Femur (tissue), 1 donor: ENCODE data around the gene MORN1.

Source experiments
- DNase-seq: peaks from one replicate; pipeline ENCODE4 v3.0.0-alpha.2; 2017

The MORN1 gene

DNA sequence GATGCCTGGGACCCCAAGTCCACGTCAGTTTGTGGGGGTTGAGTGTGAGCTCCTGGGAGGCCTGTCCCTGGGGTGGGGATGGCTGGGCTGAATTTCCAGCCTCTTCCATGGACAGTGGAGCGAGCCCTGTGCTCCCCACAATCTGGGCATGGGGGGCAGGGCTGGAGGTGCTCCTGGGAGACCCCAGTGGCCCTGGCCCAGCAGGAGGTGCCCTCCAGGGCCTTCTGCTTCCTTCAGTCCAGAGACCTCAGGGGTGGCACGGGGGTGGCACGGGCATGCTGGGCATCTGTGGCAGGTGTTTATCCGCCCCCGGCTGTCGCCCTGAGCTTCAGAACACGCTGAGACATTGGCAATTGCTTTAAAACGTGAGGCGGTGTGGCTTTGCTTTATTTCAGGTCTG lies 40.9 kb downstream of the MORN1 start:
- peak; percentile 17 for DNase-seq

GRCh38 chr1:2349806-2350205 lies 41.5 kb downstream of the MORN1 start:
- DNase-seq, result no peak

DNA sequence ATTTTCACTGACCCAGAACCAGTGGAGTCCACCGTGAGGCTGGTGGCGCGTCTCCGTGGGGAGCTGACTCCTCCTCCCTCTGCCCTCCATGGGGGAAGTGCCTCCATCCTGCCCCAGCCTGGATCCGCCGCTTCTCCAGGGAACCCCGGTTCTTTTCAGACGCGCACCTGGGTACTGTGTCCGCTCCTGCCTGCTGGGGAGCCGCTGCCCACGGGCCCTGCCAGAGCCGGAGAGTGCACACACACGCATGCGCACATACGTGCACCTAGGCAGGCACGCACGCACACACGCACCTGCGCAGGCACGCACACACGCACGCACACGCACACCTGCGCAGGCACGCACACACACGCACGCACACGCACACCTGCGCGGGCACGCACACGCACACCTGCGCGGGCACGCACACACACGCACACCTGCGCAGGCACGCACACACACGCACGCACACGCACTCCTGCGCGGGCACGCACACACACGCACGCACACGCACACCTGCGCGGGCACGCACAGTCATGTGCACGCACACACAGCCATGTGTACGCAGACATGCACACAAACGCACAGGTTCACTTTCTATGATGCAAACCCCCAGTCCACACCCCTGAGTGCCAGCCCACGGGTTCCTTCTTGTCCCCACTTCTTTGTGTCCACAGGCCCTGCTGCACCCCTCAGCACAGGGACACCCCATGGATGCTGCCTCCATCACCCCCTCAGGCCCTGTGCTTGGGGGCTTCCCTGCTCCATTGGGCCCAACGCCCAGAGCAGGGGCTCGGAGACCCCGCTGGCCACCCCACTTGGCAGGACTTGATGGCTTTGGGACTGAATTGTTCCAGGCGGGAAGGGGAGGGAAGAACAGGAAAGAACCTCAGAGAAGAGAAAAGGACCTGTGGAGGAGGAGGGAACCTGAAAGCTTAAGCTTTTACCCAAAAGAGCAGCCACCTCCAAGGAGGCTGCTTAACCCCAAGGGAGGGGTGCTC lies 42.7 kb downstream of the MORN1 start:
- DNase-seq, result no peak

GRCh38 chr1:2347896-2348295 lies 43.5 kb downstream of the MORN1 start:
- no peak for DNase-seq

- no peak for DNase-seq
These were observed 44.0 kb downstream of the MORN1 start for GRCh38 chr1:2347409-2347785.

DNA sequence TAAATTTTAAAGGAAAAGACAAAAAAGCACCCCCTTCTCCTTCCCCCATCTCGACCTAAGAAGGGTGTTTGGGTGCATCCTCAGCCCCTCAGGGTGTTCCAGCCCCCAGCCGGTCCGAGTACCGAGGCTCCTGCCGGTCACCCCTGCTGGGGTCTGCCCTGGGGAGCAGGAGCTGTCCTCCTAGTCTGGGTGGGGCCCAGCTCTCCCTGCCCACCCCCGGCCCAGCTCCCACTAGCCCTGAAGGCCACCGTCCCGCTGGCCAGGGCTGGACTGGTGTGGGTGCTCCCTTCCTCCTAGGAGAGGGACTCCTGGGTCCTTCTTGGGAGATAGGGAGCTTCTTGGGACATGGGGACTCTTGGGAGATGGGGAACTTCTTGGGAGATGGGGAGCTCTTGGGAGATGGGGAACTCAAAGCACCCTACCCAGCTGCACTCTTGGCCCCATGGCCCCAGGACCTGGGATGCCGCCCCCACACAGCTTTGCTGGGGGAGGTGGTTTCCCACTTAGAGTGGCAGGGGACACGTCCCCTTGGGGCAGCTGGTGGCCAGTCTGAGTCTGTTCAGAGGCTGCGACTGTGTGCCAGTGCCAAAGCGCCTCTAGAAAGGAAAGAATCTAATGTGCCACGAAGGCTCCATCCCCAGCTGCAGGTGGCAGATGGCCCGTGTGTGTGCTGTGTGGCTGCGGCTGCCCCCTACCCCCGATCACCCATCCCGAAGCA lies 44.5 kb downstream of the MORN1 start:
- DNase-seq, result no peak

GRCh38 chr1:2345297-2346075 lies 45.9 kb downstream of the MORN1 start:
- DNase-seq, result peak; percentile 15

GRCh38 chr1:2344744-2345296 lies 46.5 kb downstream of the MORN1 start:
- peak; percentile 21 for DNase-seq

GRCh38 chr1:2344121-2344681 lies 47.2 kb downstream of the MORN1 start:
- DNase-seq, result peak; percentile 20

DNA sequence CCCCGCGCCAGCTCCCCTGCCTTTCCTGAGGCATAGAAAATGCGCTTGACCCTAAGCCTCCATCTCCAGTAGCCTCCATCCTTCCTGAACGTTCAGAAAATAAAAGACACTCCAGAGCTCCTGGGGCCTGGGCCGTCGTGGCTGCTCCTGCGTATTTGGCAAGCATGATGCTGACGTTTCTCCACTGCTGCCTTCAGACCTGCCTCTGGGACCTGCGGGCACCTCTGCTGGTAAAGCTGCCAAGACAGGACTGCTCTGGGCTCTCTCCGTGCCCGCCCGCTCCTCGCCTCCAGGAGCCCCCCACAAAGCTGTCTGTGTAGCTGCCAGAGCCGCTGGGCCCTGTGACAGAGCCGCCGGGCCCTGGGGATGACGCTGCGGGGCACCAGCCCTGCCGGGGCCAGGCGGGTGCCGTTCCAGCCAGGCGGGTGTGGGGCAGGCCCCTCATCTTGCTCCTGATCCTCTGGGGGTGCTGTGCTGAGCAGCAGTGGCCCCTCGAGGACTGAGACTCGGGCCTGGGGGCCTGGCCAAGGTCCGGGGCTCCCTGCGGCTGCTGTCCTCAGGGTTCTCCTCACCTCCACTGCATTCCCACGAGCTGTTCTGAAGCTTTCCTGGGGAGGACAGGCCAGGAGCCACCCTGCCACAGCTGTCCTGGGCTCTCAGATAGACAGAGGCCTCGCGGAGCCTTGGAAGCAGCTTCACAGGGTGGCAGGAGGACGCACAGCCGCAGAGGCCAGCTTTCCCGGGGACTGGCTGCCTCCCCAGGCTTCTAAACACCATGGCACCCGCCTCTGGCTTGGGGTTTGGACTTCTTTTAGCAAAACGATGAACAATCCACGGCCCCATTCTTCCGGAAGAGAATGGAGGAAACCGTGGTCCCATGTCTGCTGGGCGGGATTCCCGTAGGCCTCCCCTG lies 48.1 kb downstream of the MORN1 start:
- DNase-seq, result peak; percentile 23

DNA sequence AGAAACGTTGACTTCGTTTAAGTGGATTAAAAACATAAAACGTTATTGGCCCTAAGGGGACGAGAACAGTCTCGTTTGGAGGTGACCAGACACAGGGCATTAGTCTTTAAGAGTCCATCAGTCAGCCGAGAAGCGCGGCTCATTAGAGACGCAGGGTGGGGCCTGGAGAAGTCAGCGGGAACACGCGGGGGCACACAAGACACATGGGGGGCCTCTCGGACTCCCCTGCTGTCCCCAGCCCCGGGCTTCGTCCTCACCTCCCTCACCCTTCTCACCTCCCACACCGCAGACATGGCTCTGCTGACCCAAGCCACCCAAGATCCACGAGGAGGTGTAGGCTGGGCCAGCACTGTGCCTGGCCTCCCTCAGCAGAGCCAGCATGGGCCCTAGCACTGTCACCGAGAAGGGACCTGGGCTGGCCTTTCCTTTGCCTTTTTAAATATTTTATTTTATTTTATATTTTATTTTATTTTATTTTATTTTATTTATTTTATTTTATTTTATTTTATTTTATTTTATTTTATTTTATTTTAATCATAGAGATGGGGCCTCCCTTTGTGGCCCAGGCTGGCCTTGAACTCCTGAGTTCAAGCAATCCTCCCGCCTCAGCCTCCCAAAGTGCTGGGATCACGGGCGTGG lies 48.9 kb downstream of the MORN1 start:
- no peak for DNase-seq

- DNase-seq, result no peak
These were observed 49.5 kb downstream of the MORN1 start for GRCh38 chr1:2341706-2342383.

DNA sequence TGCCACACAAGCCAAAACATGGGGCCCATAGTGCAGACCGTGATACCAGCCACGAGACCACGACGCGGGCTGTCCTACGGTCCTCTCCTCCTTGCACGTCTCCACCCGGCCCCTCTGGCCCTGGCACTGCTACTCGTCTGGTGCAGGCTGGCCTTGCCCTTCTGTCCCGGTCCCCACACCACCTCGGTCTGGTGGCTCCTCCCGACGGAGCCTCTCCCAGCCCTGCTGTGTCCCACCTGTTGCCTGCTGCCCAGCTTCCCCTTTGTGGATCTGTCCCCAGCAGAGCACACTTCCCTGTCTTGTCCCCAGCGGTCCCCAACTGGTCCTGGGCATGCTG lies 50.5 kb downstream of the MORN1 start:
- DNase-seq, result no peak

GRCh38 chr1:2340086-2340917 lies 51.1 kb downstream of the MORN1 start:
- no peak for DNase-seq

DNA sequence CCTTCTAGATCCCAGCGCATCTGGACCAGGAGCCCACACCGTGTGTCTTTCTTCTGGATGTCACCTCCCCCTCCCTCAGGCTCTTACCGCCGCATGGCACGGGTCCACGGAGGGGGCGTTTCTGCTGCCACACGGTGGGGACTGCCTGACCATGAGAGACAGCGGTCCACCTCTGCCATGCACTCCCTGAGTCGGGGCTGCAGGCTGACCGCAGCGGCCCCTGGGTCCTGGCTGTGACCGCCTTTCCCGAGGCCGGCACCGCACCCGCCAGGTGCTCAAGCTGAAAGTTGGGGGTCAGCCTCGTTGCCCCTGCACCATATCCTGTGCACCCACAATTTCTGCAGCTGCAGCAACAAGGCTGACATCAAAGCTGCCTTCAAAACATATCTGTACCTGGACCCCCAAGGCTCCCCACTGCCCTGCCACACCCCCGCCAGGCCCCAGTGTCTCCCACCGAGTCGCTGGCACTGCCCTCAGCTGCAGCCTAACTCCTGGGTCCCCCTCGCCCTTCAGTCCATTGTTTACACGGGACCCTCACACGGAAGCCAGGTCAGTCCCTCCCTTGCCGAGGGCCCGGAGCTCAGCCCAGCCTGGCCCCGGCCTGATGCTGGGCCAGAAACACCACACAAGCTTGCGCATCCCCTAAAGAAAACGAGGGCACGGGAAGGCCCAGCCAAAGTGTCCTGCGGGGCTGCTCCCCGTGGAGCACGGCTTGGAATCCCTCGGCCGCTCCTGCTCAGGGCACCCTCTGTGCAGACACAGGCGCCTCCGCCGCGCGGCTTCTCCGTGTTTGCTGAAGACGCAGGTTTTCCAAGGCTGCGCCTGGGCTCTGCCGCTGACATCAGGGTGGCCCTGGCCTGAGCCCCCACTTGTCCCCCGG lies 51.9 kb downstream of the MORN1 start:
- DNase-seq, result no peak

DNA sequence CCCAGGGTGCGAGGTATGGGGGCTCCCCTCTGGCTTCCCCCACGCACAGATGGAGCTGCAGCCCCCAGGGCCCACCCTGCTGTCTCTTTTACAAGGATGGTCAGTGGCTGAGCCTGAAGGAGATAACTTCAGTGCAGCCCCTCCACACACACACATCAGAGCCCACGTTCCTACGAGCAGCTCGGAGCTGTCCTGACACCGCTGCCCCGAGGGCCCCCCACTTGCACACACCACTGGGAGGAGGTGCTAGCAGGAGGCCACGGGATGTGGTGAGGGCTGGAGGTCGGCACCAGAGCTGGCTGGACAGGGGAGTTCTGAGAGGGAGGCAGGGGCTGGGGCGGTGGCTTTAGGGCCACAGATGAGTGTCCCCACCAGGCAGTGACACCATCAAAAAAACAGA lies 53.9 kb downstream of the MORN1 start:
- DNase-seq, result no peak

DNA sequence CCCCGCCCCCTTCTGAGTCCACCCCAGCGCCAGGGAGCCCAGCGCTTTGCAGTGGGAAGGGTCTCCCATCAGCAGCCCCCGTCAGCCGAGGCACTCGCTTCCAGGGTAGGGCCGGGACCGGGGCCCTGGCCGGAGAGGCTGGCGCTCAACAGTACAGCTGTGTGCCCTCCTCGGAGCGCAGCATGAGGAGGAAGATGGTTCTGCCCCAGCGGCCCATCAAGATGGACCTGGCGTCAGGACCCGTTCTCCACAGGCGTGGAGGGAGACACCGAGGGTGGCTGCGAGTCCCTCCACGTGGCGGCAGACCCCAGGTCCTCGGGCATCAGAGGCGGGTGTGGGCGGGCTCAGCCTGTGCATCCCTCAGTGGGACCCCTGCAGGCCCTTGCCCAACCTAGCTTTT lies 54.3 kb downstream of the MORN1 start:
- DNase-seq, result no peak

DNA sequence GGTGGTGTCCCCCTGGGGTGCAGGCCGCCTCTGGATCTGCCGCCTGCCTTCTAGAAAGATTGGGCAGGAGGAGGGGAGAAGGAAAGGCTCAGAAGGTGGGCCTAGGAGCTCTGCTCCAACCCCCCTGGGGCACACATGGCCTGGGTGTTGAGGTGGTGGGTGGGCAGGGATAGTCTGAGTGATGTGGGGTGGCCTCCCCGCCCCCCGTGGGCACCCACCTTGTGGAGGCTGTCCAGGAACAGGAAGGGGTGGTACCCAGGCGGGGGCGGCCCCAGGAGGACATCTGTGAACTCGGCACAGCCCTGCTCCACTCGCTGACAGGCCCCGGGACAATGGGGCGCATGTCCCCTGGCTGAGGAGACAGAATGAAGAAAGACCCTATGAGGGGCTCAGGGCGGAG lies 54.9 kb downstream of the MORN1 start:
- no peak for DNase-seq
